ENCODE results near the gene KRTAP5-11. TPM values are rescaled to one million over a fixed set of nuclear protein-coding genes. Genes with fewer than 3 reads are reported as not detected.

Gene KRTAP5-11
- total RNA-seq, 1 donor from 2014 or later: not detected

DNA sequence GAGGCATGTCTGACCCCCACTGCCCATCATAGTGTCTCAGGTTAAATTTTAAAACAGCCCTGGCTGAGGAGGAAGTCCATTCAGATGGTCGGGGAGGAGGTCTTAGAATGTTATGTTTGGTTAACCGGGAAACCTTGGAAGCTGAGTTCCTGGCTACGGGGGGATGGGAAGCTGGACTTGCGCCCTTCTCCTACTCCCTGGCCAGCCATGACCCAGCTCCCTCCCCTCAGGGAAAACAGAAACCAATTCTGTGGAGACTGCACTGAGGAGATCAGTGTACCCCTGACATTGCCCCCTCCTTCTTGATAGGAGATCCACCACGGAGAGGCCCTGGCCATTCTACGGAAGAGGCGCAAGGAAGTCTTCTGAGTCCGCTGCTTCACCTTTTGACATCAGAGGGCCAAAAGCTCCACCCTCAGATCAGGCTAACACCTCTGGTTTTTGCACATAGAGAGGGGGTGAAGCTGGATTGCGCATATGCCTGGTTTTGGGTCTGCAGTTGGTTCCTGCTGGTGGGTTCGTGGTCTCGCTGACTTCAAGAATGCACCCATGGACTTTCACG is 37.2 kb downstream of the KRTAP5-11 start:
- Mint-ChIP-seq H3K36me3 (peaks cover 4% of the 10 kb centered on the region), H3K9me3 (peaks cover 14% of the 10 kb centered on the region), H3K4me3 (no peak overlapping the region), H3K27me3 (ENCODE audit: insufficient read depth, low read depth) (peaks cover 8% of the 10 kb centered on the region), H3K27ac (no peak overlapping the region), H3K4me1 (peaks cover 24% of the 10 kb centered on the region)
- Histone ChIP-seq H3F3A (ENCODE audit: low read depth) (no peaks in the 10 kb centered on the region), H3K79me2 (ENCODE audit: low read depth) (no peaks in the 10 kb centered on the region), H3K36me3 (no peaks in the 10 kb centered on the region), H3K9me3 (ENCODE audit: low read depth) (no peaks in the 10 kb centered on the region), H3K4me3 (no peak overlapping the region), H3K27me3 (no peaks in the 10 kb centered on the region), H3K9ac (no peak overlapping the region), H3K4me1 (no peaks in the 10 kb centered on the region), H3K4me2 (no peak overlapping the region), H2AFZ (replicated peaks) (no peak overlapping the region), H3K27ac (no peak overlapping the region), H4K20me1 (ENCODE audit: low read depth) (no peaks in the 10 kb centered on the region)
- TF ChIP-seq EZH2phosphoT487 (IDR thresholded peaks at IDR 0.05) (no peak), EZH2 (IDR thresholded peaks at IDR 0.05) (no peak)
- TF ChIP-seq, protein P1, sequence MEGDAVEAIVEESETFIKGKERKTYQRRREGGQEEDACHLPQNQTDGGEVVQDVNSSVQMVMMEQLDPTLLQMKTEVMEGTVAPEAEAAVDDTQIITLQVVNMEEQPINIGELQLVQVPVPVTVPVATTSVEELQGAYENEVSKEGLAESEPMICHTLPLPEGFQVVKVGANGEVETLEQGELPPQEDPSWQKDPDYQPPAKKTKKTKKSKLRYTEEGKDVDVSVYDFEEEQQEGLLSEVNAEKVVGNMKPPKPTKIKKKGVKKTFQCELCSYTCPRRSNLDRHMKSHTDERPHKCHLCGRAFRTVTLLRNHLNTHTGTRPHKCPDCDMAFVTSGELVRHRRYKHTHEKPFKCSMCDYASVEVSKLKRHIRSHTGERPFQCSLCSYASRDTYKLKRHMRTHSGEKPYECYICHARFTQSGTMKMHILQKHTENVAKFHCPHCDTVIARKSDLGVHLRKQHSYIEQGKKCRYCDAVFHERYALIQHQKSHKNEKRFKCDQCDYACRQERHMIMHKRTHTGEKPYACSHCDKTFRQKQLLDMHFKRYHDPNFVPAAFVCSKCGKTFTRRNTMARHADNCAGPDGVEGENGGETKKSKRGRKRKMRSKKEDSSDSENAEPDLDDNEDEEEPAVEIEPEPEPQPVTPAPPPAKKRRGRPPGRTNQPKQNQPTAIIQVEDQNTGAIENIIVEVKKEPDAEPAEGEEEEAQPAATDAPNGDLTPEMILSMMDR (IDR thresholded peaks at IDR 0.05): no peak
- no peak for DNase-seq (ENCODE audit: low spot score)

DNA sequence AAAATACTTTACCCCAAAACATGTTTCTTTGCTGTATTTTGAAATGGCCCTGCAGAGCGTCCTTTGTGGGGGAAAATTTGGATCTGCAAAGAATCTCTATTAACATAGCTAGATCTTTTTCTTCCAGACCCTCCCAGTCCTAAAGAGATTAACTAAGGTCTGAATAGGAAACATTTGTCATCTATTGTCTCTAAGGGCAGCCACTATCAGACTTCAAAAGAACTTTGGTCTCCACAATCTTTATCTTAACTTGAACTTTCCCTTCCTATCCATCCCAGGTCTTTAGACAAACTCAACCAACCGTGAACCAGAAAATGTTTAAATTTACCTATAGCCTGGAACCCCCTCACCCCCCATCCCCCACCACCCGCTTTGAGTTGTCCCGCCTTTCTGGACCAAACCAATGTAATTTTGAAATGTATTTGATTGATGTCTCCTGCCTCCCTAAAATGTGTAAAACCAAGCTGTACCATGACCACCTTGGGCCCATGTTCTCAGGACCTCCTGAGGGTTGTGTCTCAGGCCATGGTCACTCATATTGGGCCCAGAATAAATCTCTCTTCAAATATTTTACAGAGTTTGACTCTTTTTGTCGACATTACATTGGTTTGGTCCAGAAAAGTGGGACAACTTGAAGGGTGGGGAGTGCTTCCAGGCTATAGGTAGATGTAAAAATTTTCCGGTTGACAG is 38.0 kb downstream of the KRTAP5-11 start:
- Mint-ChIP-seq H3K27ac (no peak overlapping the region), H3K27me3 (ENCODE audit: insufficient read depth, low read depth) (peaks cover 8% of the 10 kb centered on the region), H3K4me3 (no peak overlapping the region), H3K36me3 (peaks cover 4% of the 10 kb centered on the region), H3K9me3 (peaks cover 14% of the 10 kb centered on the region), H3K4me1 (peaks cover 24% of the 10 kb centered on the region)
- no peaks in the 10 kb centered on the region for H4K20me1 ChIP-seq (ENCODE audit: low read depth)
- H3K36me3 ChIP-seq: no peaks in the 10 kb centered on the region
- H3K4me2 ChIP-seq: no peak overlapping the region
- H3K4me1 ChIP-seq: no peaks in the 10 kb centered on the region
- H3K9ac ChIP-seq: no peak overlapping the region
- no peaks in the 10 kb centered on the region for H3F3A ChIP-seq (ENCODE audit: low read depth)
- H3K9me3 ChIP-seq (ENCODE audit: low read depth): no peaks in the 10 kb centered on the region
- H3K4me3 ChIP-seq: no peak overlapping the region
- H3K27ac ChIP-seq: no peak overlapping the region
- no peak overlapping the region for H2AFZ ChIP-seq (replicated peaks)
- H3K79me2 ChIP-seq (ENCODE audit: low read depth): no peaks in the 10 kb centered on the region
- TF ChIP-seq EZH2phosphoT487 (IDR thresholded peaks at IDR 0.05) (no peak), EZH2 (IDR thresholded peaks at IDR 0.05) (no peak)
- TF ChIP-seq, protein P1 (IDR thresholded peaks at IDR 0.05): no peak
- no peaks in the 10 kb centered on the region for H3K27me3 ChIP-seq
- no peak for DNase-seq (ENCODE audit: low spot score)

DNA sequence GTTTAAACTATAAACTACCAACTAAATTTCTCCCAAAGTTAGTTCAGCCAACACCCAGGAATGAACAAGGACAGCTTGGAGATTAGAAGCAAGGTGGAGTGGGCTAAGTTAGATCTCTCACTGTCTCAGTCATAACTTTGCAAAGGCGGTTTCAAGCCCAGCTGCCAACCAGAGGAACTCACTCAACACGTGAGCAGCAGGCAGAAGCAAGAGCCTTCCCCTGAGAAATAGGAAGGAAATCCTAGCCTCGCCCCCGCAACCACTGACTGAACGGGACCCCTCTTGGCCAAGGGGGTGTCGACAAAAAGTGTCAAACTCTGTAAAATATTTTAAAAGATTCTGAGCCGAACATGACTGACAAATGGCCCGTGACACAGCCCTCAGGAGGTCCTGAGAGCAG is 38.8 kb downstream of the KRTAP5-11 start:
- Mint-ChIP-seq H3K4me1 (peaks cover 27% of the 10 kb centered on the region), H3K27ac (no peak overlapping the region), H3K36me3 (peaks cover 4% of the 10 kb centered on the region), H3K9me3 (peaks cover 14% of the 10 kb centered on the region), H3K4me3 (no peak overlapping the region), H3K27me3 (ENCODE audit: insufficient read depth, low read depth) (peaks cover 11% of the 10 kb centered on the region)
- Histone ChIP-seq H3K36me3 (no peaks in the 10 kb centered on the region), H3K4me2 (no peak overlapping the region), H3K9ac (no peak overlapping the region), H3K4me1 (no peaks in the 10 kb centered on the region), H3K27ac (no peak overlapping the region), H3K4me3 (no peak overlapping the region), H2AFZ (replicated peaks) (no peak overlapping the region), H3F3A (ENCODE audit: low read depth) (no peaks in the 10 kb centered on the region), H4K20me1 (ENCODE audit: low read depth) (no peaks in the 10 kb centered on the region), H3K27me3 (no peaks in the 10 kb centered on the region), H3K9me3 (ENCODE audit: low read depth) (no peaks in the 10 kb centered on the region), H3K79me2 (ENCODE audit: low read depth) (no peaks in the 10 kb centered on the region)
- no peak for DNase-seq (ENCODE audit: low spot score)
- TF ChIP-seq, protein P1 (IDR thresholded peaks at IDR 0.05): no peak
- TF ChIP-seq EZH2phosphoT487 (IDR thresholded peaks at IDR 0.05) (no peak), EZH2 (IDR thresholded peaks at IDR 0.05) (no peak)

Measured in neural progenitor cell (in vitro differentiated cells).